Esophagus (tissue), 2 donors: Measurements from ENCODE around the gene GZMB. TPM values are rescaled to one million over a fixed set of nuclear protein-coding genes. Genes with fewer than 3 reads are reported as not detected.

Experiments
- polyA plus RNA-seq, 2 donors: library from polyadenylated mRNA; stranded (reverse); fragments of 200-250 nt; gene quantifications; one replicate each; pipeline ENCODE4 v1.2.3, GENCODE V29; 2013
- donor health status: healthy with polysubstance abuse.
- donor health status: Bipolar disorder and iron deficiency.

Gene GZMB
- polyA plus RNA-seq, 2 donors = 3.0 to 3.2 TPM

Other genes with a start within 250 kb of the GZMB start
- 1 to 10 TPM; 4.8 to 5.6 TPM for gene NYNRIN, start 235.2 kb downstream of the GZMB start, polyA plus RNA-seq
- under 1 TPM; 0.75 to 0.86 TPM for gene CBLN3, start 204.5 kb downstream of the GZMB start, polyA plus RNA-seq
- 10 to 100 TPM; 20.8 to 24.4 TPM for gene KHNYN, start 204.2 kb downstream of the GZMB start, polyA plus RNA-seq
- gene SDR39U1, start 191.4 kb downstream of the GZMB start, polyA plus RNA-seq = 10 to 100 TPM; 38.1 to 39.8 TPM
- gene CMA1, start 125.9 kb downstream of the GZMB start, polyA plus RNA-seq = under 1 TPM in 1 of 2 donors, not detected in 1; 0.35 TPM
- 1 to 10 TPM in 1 of 2 donors, under 1 TPM in 1; 0.14 to 1.4 TPM for gene CTSG, start 57.9 kb downstream of the GZMB start, polyA plus RNA-seq
- 1 to 10 TPM; 1.2 to 1.9 TPM for gene GZMH, start 24.5 kb downstream of the GZMB start, polyA plus RNA-seq